Neural cell (in vitro differentiated cells): Measurements from ENCODE around the gene CCDC61. TPM values are rescaled to one million over a fixed set of nuclear protein-coding genes. Genes with fewer than 3 reads are reported as not detected.

Experiments
- H2AFZ ChIP-seq: fragments of 200-600, 300-800 bp; sonication (generic), shearing (Covaris generic); 2 replicates; pipeline ENCODE4 v1.6.0; 2014; ENCODE audit warnings: low read depth, mild to moderate bottlenecking, antibody characterized with exemption, low read length, moderate library complexity
- H3F3A ChIP-seq: fragments of 200-600 bp; shearing (Covaris generic); 2 replicates; pipeline ENCODE4 v1.6.1; 2016; ENCODE audit warnings: mild to moderate bottlenecking, moderate library complexity, mixed read lengths, antibody characterized with exemption, low read length; ENCODE audit not compliant: insufficient read depth, poor library complexity, severe bottlenecking
- H3K27ac ChIP-seq: fragments of 200-600, 300-800 bp; sonication (generic), shearing (Covaris generic); 2 replicates; pipeline ENCODE4 v1.5.1; 2014; ENCODE audit warnings: mild to moderate bottlenecking, low read length, moderate library complexity
- H3K27me3 ChIP-seq: fragments of 300-800, 200-600 bp; sonication (generic), shearing (Covaris generic); 2 replicates; pipeline ENCODE4 v1.6.0; 2014; ENCODE audit warnings: mild to moderate bottlenecking, low read depth, low read length, moderate library complexity; ENCODE audit not compliant: insufficient read depth
- H3K36me3 ChIP-seq: fragments of 300-800, 200-600 bp; sonication (generic), shearing (Covaris generic); 2 replicates; pipeline ENCODE4 v1.5.1; 2014; ENCODE audit warnings: mild to moderate bottlenecking, antibody characterized with exemption, low read length, moderate library complexity; ENCODE audit not compliant: insufficient read depth
- H3K4me2 ChIP-seq: fragments of 300-800, 200-600 bp; sonication (generic), shearing (Covaris generic); 2 replicates; pipeline ENCODE4 v1.6.0; 2014; ENCODE audit warnings: mild to moderate bottlenecking, low read length
- H3K4me3 ChIP-seq: fragments of 300-800, 200-600 bp; sonication (generic), shearing (Covaris generic); 2 replicates; pipeline ENCODE4 v1.5.1; 2014; ENCODE audit warnings: mild to moderate bottlenecking, low read length, moderate library complexity
- H3K79me2 ChIP-seq: fragments of 200-600 bp; shearing (Covaris generic); replicated peaks from 2 replicates; pipeline ENCODE4 v1.6.0; 2014; ENCODE audit warnings: mild to moderate bottlenecking, low read length, moderate library complexity; ENCODE audit not compliant: insufficient read depth
- H3K9ac ChIP-seq: fragments of 300-800, 200-600 bp; sonication (generic), shearing (Covaris generic); 2 replicates; pipeline ENCODE4 v1.6.1; 2016; ENCODE audit warnings: mild to moderate bottlenecking, low read length, mixed read lengths
- H3K9me2 ChIP-seq: fragments of 200-600 bp; shearing (Covaris generic); 2 replicates; pipeline ENCODE4 v1.6.1; 2016; ENCODE audit warnings: mild to moderate bottlenecking, low read length, mixed read lengths; ENCODE audit not compliant: insufficient read depth
- H3K9me3 ChIP-seq: fragments of 200-600, 300-800 bp; sonication (generic), shearing (Covaris generic); 2 replicates; pipeline ENCODE4 v1.6.1; 2016; ENCODE audit warnings: mild to moderate bottlenecking, mixed run types, low read length, moderate library complexity, mixed read lengths
- H4K20me1 ChIP-seq: fragments of 200-600 bp; shearing (Covaris generic); 2 replicates; pipeline ENCODE4 v1.6.1; 2016; ENCODE audit warnings: mild to moderate bottlenecking, mixed run types; ENCODE audit not compliant: insufficient read depth
- EP300 ChIP-seq: fragments of 450-650 bp; conservative IDR thresholded peaks from 2 replicates; pipeline ENCODE4 v1.6.1; 2014; ENCODE audit warnings: antibody characterized with exemption, mild to moderate bottlenecking, moderate library complexity; ENCODE audit not compliant: poor library complexity, severe bottlenecking
- EZH2 ChIP-seq: fragments of 200-600, 300-800 bp; shearing (Covaris generic), sonication (generic); IDR thresholded peaks from 2 replicates; pipeline ENCODE4 v1.6.1; 2014; ENCODE audit warnings: antibody characterized with exemption, low read length, borderline replicate concordance, mild to moderate bottlenecking; ENCODE audit not compliant: insufficient read depth, poor library complexity, severe bottlenecking
- MXI1 ChIP-seq: fragments of 450-650 bp; conservative IDR thresholded peaks from 2 replicates; pipeline ENCODE4 v1.6.1; 2014; ENCODE audit warnings: antibody characterized with exemption, mild to moderate bottlenecking; ENCODE audit not compliant: poor library complexity, severe bottlenecking
- POLR2AphosphoS5 ChIP-seq: IDR thresholded peaks from 2 replicates; pipeline ENCODE4 v1.6.1; 2012
- RAD21 ChIP-seq: fragments of 450-650 bp; conservative IDR thresholded peaks from 2 replicates; pipeline ENCODE4 v1.6.1; 2014; ENCODE audit warnings: antibody characterized with exemption, mild to moderate bottlenecking, moderate library complexity
- SMC3 ChIP-seq: fragments of 450-650 bp; conservative IDR thresholded peaks from 2 replicates; pipeline ENCODE4 v1.6.1; 2014; ENCODE audit warnings: antibody characterized with exemption, mild to moderate bottlenecking, moderate library complexity; ENCODE audit not compliant: poor library complexity
- TAF1 ChIP-seq: IDR thresholded peaks from 2 replicates; pipeline ENCODE4 v1.6.1; 2012; ENCODE audit warnings: low read depth
- polyA plus RNA-seq: library from polyadenylated mRNA; depleted of rRNA; stranded (reverse); fragments of >200 nt; gene quantifications from 2 replicates; pipeline ENCODE4 v1.2.3, GENCODE V29; 2014
- TF ChIP-seq, protein P1 (sequence below): IDR thresholded peaks from 2 replicates; pipeline ENCODE4 v1.6.1; 2012; ENCODE audit warnings: borderline replicate concordance
- TF ChIP-seq, protein P2 (sequence below): fragments of 450-650 bp; IDR thresholded peaks from 2 replicates; pipeline ENCODE4 v1.5.1; 2014; ENCODE audit warnings: antibody characterized with exemption, mild to moderate bottlenecking, moderate library complexity; ENCODE audit not compliant: poor library complexity, severe bottlenecking

CCDC61 gene
- polyA plus RNA-seq, 1 donor from 2014 or later: 0.82 TPM

DNA sequence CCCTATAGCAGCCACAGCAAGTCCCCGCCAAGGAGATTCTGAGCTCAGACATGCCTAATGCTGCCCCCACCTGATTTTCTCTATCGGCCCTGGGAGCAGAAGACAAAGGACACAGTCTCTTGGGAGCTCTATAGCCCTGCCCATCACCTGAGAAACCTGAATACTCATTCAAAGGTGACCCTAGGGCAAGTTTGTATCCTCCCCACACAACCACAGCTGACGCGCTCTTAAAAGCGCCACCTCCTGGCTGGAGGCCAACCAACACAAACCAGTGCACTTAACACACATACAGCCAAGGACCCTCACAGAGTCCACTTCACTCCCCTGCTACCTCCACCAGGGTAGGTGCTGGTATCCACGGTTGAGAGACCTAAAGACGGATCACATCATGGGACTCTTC is 54.3 kb downstream of the CCDC61 start:
- Histone ChIP-seq H4K20me1 (no peaks in the 10 kb centered on the region), H3K27me3 (no peaks in the 10 kb centered on the region), H3F3A (no peaks in the 10 kb centered on the region), H3K79me2 (no peaks in the 10 kb centered on the region), H3K4me2 (no peak overlapping the region), H3K27ac (no peak overlapping the region), H3K4me3 (no peak overlapping the region), H3K9me3 (no peaks in the 10 kb centered on the region), H3K9ac (no peak overlapping the region), H3K9me2 (no peaks in the 10 kb centered on the region), H3K36me3 (no peaks in the 10 kb centered on the region), H2AFZ (no peak overlapping the region)
- TF ChIP-seq SMC3 (no peak), MXI1 (no peak), RAD21 (no peak), TAF1 (no peak), EZH2 (no peak), EP300 (no peak), POLR2AphosphoS5 (no peak)
- TF ChIP-seq, protein P1, sequence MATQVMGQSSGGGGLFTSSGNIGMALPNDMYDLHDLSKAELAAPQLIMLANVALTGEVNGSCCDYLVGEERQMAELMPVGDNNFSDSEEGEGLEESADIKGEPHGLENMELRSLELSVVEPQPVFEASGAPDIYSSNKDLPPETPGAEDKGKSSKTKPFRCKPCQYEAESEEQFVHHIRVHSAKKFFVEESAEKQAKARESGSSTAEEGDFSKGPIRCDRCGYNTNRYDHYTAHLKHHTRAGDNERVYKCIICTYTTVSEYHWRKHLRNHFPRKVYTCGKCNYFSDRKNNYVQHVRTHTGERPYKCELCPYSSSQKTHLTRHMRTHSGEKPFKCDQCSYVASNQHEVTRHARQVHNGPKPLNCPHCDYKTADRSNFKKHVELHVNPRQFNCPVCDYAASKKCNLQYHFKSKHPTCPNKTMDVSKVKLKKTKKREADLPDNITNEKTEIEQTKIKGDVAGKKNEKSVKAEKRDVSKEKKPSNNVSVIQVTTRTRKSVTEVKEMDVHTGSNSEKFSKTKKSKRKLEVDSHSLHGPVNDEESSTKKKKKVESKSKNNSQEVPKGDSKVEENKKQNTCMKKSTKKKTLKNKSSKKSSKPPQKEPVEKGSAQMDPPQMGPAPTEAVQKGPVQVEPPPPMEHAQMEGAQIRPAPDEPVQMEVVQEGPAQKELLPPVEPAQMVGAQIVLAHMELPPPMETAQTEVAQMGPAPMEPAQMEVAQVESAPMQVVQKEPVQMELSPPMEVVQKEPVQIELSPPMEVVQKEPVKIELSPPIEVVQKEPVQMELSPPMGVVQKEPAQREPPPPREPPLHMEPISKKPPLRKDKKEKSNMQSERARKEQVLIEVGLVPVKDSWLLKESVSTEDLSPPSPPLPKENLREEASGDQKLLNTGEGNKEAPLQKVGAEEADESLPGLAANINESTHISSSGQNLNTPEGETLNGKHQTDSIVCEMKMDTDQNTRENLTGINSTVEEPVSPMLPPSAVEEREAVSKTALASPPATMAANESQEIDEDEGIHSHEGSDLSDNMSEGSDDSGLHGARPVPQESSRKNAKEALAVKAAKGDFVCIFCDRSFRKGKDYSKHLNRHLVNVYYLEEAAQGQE: no peak
- TF ChIP-seq, protein P2, sequence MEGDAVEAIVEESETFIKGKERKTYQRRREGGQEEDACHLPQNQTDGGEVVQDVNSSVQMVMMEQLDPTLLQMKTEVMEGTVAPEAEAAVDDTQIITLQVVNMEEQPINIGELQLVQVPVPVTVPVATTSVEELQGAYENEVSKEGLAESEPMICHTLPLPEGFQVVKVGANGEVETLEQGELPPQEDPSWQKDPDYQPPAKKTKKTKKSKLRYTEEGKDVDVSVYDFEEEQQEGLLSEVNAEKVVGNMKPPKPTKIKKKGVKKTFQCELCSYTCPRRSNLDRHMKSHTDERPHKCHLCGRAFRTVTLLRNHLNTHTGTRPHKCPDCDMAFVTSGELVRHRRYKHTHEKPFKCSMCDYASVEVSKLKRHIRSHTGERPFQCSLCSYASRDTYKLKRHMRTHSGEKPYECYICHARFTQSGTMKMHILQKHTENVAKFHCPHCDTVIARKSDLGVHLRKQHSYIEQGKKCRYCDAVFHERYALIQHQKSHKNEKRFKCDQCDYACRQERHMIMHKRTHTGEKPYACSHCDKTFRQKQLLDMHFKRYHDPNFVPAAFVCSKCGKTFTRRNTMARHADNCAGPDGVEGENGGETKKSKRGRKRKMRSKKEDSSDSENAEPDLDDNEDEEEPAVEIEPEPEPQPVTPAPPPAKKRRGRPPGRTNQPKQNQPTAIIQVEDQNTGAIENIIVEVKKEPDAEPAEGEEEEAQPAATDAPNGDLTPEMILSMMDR: no peak

DNA sequence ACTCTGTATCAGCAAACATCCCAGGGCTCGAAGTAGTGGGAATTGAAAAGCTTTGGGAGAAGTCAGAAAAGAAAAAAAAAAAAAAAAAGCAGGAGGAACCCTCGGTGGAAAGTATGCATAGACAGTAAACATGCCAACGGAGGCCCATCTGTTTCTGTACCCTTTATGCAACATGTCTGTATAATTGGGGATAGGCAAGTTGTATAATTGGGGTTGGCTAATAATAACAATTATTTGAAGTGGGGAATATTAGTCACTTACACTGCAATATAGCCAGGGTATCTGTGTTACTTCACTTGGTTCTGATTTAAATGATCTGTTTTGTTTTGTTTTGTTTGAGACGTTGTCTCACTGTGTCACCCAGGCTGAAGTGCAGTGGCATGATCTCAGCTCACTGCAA is 57.6 kb downstream of the CCDC61 start:
- Histone ChIP-seq H2AFZ (no peak overlapping the region), H3K9me3 (no peaks in the 10 kb centered on the region), H3K79me2 (no peaks in the 10 kb centered on the region), H3K9me2 (no peaks in the 10 kb centered on the region), H3K36me3 (no peaks in the 10 kb centered on the region), H4K20me1 (no peaks in the 10 kb centered on the region), H3K27me3 (no peaks in the 10 kb centered on the region), H3K4me3 (no peak overlapping the region), H3K27ac (no peak overlapping the region), H3K4me2 (no peak overlapping the region), H3K9ac (no peak overlapping the region), H3F3A (no peaks in the 10 kb centered on the region)
- no peak for TF ChIP-seq EP300
- no peak for TF ChIP-seq TAF1
- TF ChIP-seq, protein P2: no peak
- TF ChIP-seq, protein P1: no peak
- TF ChIP-seq RAD21: no peak
- no peak for TF ChIP-seq SMC3
- TF ChIP-seq MXI1: no peak
- no peak for TF ChIP-seq POLR2AphosphoS5
- no peak for TF ChIP-seq EZH2
